ENCODE data around the gene ATP5F1C.

ATP5F1C gene

DNA sequence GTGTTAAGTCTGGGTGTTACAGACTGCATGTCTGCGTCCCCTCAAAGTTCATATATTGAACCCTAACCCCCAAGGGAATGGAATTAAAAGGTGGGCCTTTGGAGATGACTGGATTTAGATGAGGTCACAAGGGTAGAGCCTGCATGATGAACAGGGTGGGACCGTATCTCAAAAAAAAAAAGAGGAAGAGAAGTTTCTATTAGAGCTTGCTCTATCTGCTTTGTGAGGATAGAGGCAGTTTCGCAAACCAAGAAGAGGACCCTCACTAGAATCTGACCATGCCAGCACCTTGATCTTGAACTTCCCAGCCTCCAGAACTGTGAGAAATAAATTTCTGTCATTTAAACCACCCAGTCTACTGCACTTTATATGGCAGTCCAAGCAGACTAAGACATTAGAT is 1.5 kb upstream of the ATP5F1C start:
- H3K9me3 ChIP-seq (ENCODE audit: severe bottlenecking), result no peaks in the 10 kb centered on the region
- TF ChIP-seq, protein P1, sequence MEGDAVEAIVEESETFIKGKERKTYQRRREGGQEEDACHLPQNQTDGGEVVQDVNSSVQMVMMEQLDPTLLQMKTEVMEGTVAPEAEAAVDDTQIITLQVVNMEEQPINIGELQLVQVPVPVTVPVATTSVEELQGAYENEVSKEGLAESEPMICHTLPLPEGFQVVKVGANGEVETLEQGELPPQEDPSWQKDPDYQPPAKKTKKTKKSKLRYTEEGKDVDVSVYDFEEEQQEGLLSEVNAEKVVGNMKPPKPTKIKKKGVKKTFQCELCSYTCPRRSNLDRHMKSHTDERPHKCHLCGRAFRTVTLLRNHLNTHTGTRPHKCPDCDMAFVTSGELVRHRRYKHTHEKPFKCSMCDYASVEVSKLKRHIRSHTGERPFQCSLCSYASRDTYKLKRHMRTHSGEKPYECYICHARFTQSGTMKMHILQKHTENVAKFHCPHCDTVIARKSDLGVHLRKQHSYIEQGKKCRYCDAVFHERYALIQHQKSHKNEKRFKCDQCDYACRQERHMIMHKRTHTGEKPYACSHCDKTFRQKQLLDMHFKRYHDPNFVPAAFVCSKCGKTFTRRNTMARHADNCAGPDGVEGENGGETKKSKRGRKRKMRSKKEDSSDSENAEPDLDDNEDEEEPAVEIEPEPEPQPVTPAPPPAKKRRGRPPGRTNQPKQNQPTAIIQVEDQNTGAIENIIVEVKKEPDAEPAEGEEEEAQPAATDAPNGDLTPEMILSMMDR (IDR thresholded peaks at IDR 0.05; ENCODE audit: poor library complexity, severe bottlenecking), result no peak
- ATAC-seq (ENCODE audit: low read depth) (no peak), DNase-seq (ENCODE audit: low spot score) (no peak)
- H3K27ac ChIP-seq (ENCODE audit: poor library complexity, severe bottlenecking), result no peak overlapping the region
- peaks cover 25% of the 10 kb centered on the region for H3K36me3 ChIP-seq (ENCODE audit: low read depth)
- peak overlapping the region; percentile 71 for H3K4me3 ChIP-seq (ENCODE audit: severe bottlenecking)
- peaks cover 13% of the 10 kb centered on the region for H3K4me1 ChIP-seq (ENCODE audit: insufficient read depth, poor library complexity, severe bottlenecking)
- H3K27me3 ChIP-seq (ENCODE audit: insufficient read depth, poor library complexity, severe bottlenecking), result no peaks in the 10 kb centered on the region

DNA sequence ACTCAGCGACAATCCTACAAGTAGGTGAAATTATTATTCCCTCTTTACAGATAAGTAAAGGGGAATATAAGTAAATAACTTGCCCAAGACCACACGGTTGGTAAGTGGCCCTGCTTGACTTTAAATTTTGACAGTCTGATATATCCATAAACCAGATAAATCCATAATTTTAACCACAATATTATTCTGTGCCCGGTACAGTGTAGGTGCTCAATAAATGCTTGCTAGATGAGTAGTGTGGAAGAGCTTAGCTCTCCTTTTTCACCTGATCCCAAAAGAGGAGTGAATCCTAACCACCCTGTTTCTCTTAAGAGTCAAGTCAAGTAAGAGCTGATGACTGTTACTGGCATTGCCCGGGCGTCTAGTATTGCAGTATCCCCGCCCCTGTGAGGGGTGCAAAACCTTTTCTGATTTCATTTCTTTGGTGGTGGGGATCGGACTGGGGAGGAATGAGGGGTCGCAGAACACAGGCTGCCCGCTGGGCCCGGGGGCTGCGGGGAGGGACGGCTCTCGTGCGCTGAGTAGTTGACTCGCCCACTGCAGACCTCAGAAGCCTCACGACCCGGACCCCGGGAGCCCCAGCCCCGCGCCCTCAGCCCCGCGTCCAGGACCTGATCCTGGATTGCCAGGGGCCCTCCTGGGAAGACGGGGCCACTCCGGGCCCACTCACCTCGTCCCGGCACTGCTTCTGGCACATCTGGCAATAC is 674 bp upstream of the ATP5F1C start:
- Histone ChIP-seq H3K4me1 (ENCODE audit: insufficient read depth, poor library complexity, severe bottlenecking) (peaks cover 13% of the 10 kb centered on the region), H3K27ac (ENCODE audit: poor library complexity, severe bottlenecking) (peak overlapping the region; percentile 52), H3K27me3 (ENCODE audit: insufficient read depth, poor library complexity, severe bottlenecking) (no peaks in the 10 kb centered on the region), H3K36me3 (ENCODE audit: low read depth) (peaks cover 27% of the 10 kb centered on the region), H3K9me3 (ENCODE audit: severe bottlenecking) (no peaks in the 10 kb centered on the region), H3K4me3 (ENCODE audit: severe bottlenecking) (peak overlapping the region; percentile 71)
- no peak for DNase-seq (ENCODE audit: low spot score)
- TF ChIP-seq, protein P1 (IDR thresholded peaks at IDR 0.05; ENCODE audit: poor library complexity, severe bottlenecking), result no peak
- ATAC-seq (ENCODE audit: low read depth), result peak; percentile 22

DNA sequence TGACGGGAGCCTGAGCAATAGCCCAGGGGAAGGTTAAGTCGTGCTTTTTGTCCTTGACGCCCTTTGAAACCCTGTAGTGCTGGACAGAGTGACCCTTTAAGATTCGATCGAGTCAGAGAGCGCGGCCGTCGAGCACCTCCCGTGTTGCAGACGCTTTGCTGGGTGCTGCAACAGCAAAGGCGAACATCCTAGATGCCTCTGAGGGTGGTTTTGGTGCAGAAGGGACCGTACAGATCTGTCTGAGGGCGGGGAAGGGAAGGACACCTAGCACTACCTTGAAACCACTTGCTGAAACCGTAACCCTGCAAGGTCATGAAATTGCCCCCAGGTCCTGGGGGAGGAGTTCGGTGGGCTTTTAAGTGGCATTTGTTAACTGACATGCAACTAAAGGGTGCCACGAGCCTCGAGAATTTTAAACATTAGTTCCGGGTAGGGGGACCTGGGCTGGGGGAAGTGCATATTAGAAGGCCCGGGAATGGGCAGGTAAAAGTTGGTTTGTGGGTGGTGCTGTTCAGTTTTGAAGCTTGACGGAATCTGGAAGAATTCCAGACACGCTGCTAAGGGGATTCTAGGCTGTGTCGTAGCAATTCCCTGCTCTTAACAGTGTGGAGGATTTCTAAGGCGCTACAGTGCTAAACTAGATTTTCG is 786 bp downstream of the ATP5F1C start:
- H3K27ac ChIP-seq (ENCODE audit: poor library complexity, severe bottlenecking), result peak overlapping the region; percentile 52
- H3K27me3 ChIP-seq (ENCODE audit: insufficient read depth, poor library complexity, severe bottlenecking), result no peaks in the 10 kb centered on the region
- TF ChIP-seq, protein P1 (IDR thresholded peaks at IDR 0.05; ENCODE audit: poor library complexity, severe bottlenecking), result no peak
- peaks cover 13% of the 10 kb centered on the region for H3K4me1 ChIP-seq (ENCODE audit: insufficient read depth, poor library complexity, severe bottlenecking)
- no peaks in the 10 kb centered on the region for H3K9me3 ChIP-seq (ENCODE audit: severe bottlenecking)
- H3K4me3 ChIP-seq (ENCODE audit: severe bottlenecking), result peak overlapping the region; percentile 71
- ATAC-seq (ENCODE audit: low read depth) (peak; percentile 19), DNase-seq (ENCODE audit: low spot score) (no peak)
- H3K36me3 ChIP-seq (ENCODE audit: low read depth), result peaks cover 21% of the 10 kb centered on the region

DNA sequence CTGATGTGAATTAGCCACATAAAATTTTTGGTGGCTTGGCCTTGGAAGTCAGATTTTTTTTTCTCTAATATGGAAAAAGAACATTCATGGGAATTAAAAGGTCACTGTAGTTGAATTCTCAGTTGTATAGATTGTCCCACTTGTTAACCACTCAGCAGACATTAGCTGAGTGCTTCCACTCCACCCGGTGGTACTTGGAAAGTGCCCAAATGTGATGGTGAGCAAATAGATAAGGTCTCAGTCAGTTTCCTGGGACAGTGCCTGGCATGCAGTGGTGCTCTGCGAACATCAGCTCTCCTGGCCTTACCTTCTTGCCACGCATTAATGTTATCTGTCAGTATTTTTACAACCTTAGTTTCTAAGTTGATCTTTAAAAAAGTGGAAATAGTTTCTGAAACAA is 1.4 kb downstream of the ATP5F1C start:
- Histone ChIP-seq H3K4me3 (ENCODE audit: severe bottlenecking) (peak overlapping the region; percentile 71), H3K9me3 (ENCODE audit: severe bottlenecking) (no peaks in the 10 kb centered on the region), H3K4me1 (ENCODE audit: insufficient read depth, poor library complexity, severe bottlenecking) (peaks cover 13% of the 10 kb centered on the region), H3K27ac (ENCODE audit: poor library complexity, severe bottlenecking) (peak overlapping the region; percentile 52), H3K36me3 (ENCODE audit: low read depth) (peaks cover 21% of the 10 kb centered on the region), H3K27me3 (ENCODE audit: insufficient read depth, poor library complexity, severe bottlenecking) (no peaks in the 10 kb centered on the region)
- DNase-seq (ENCODE audit: low spot score), result no peak
- ATAC-seq (ENCODE audit: low read depth), result no peak
- TF ChIP-seq, protein P1 (IDR thresholded peaks at IDR 0.05; ENCODE audit: poor library complexity, severe bottlenecking), result no peak

DNA sequence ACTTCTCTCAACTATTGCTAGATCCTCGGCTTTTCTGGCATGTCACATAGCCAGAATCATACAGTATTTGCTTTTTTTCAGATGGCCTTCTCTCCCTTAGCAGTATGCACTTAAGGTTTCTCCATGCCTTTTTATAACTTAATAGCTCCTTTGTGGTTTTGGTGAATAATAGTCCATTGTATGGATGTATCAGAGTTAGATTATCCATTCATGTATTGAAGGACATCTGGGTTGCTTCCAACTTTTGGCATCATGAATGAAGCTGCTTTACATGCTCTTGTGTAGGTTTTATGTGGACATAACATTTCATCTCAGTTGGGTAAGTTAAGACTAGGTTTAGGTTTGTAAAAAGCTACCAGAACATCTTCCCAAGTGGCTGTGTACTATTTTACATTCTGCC is 4.6 kb downstream of the ATP5F1C start:
- DNase-seq (ENCODE audit: low spot score) (no peak), ATAC-seq (ENCODE audit: low read depth) (no peak)
- Histone ChIP-seq H3K4me3 (ENCODE audit: severe bottlenecking) (no peak overlapping the region), H3K36me3 (ENCODE audit: low read depth) (peaks cover 27% of the 10 kb centered on the region), H3K27me3 (ENCODE audit: insufficient read depth, poor library complexity, severe bottlenecking) (no peaks in the 10 kb centered on the region), H3K9me3 (ENCODE audit: severe bottlenecking) (no peaks in the 10 kb centered on the region), H3K4me1 (ENCODE audit: insufficient read depth, poor library complexity, severe bottlenecking) (peaks cover 13% of the 10 kb centered on the region), H3K27ac (ENCODE audit: poor library complexity, severe bottlenecking) (no peak overlapping the region)
- TF ChIP-seq, protein P1 (IDR thresholded peaks at IDR 0.05; ENCODE audit: poor library complexity, severe bottlenecking), result no peak

All from RWPE2 (cell line).